ENCODE measurements around the gene GULP1.

The GULP1 gene

GRCh38 chr2:188381614-188382013, 89.9 kb downstream of the GULP1 start:
- no peak for DNase-seq

GRCh38 chr2:188382107-188382506, 90.4 kb downstream of the GULP1 start:
- no peak for DNase-seq

- DNase-seq, result no peak
These were observed 91.5 kb downstream of the GULP1 start for GRCh38 chr2:188383158-188383557.

GRCh38 chr2:188385857-188386256, 94.2 kb downstream of the GULP1 start:
- DNase-seq, result no peak

GRCh38 chr2:188388831-188389230, 97.2 kb downstream of the GULP1 start:
- no peak for DNase-seq

DNA sequence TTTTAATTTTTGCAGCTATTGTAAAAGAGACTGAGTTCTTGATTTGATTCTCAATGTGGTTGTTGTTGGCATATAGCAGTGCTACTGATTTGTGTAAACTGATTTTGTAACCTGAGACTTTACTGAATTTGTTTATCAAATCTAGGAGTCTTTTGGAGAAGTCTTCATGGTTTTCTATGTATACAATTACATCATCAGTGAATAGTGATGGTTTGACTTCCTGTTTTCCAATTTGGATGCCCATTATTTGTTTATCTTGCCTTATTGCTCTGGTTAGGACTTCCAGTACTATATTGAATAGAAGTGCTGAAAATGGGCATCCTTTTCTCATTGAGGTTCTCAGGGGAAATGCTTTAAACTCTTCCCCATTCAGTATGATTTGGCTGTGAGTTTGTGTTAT, 99.7 kb downstream of the GULP1 start:
- DNase-seq, result no peak

DNA sequence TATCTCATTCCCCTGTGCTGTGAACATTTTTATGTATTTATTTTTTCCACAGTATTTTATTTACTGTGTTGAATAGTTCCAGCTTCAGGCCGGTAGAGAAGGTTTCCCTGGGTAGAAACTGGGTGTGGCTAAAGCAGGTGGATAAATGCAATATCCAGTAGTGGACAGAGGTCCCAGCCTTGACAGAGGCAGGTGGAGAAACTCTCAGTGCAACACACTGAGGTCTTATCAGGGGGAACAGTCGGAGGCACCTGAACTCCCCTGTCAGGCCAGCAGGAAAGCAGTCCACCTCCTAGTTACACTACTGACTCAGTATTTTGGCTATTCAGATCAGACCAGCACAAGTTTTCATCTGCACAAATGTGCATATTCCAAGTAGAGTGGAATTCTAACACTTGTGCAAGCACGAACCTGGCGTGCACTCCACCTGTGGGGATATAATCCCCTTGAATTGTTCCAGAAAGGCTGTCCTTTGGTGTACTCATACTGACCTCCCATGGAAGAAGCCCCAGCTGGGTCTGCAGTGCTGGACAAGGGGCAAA, 103.3 kb downstream of the GULP1 start:
- no peak for DNase-seq

DNA sequence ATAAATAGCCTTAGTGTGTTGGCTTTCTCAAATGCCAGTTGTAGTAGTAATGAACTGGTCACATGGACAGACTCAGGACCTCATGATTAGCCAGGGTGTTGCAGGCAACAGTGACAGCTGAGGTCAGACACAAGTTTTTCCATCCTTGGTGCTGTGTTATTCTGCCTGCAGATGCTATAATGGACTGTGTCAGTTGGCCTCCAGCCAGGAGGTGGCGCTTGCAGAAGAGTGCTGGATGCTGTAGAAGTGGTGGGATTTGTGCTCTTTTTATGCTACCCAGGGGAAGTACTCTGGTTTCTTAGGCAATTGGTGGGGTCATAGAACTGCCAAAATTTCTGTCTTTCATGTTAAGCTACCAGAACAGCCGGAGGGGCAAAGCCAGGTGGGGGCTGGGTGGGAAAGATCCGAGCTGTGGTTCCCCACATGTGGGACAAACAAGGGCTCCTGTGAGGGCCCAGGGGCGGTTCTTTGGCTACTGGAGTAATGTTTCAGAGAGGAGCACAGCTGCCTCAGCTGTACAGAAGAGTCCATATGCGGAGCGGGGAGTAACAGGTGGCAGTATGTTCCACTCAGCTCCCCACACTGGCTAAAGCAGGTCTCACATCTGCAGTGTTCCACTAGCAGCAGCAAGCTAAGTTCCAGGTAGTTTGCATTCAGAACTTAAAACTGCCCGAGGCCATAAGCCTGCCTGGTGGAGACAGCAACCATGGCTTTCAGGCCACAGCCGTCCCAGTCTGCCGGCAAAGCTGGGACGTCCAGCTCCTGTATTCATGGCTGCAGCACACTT, 104.4 kb downstream of the GULP1 start:
- no peak for DNase-seq

GRCh38 chr2:188399159-188399558, 107.5 kb downstream of the GULP1 start:
- DNase-seq, result no peak

DNA sequence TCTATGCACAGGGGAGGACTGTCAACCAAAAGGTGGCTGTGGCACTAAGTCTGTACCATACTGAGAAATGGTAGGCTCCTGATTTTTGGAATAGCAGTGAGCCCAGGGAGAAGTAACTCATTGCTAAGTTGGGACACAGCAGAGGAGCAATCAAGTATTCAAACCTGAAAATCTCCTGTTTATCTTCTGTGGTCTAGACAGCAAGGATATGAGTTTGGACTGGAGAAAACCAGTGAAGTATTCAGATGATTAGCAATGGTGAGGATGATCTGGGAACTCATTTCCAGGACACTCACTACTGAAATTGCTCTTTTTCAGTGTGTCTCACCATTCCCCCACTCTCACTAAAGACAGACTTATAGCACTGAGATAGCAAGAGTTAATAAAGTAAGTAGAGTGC, 112.0 kb downstream of the GULP1 start:
- DNase-seq, result no peak

GRCh38 chr2:188404341-188405004, 112.8 kb downstream of the GULP1 start:
- no peak for DNase-seq

GRCh38 chr2:188406414-188406813, 114.7 kb downstream of the GULP1 start:
- no peak for DNase-seq

- DNase-seq, result no peak
These were observed 119.0 kb downstream of the GULP1 start for GRCh38 chr2:188410504-188411235.

DNA sequence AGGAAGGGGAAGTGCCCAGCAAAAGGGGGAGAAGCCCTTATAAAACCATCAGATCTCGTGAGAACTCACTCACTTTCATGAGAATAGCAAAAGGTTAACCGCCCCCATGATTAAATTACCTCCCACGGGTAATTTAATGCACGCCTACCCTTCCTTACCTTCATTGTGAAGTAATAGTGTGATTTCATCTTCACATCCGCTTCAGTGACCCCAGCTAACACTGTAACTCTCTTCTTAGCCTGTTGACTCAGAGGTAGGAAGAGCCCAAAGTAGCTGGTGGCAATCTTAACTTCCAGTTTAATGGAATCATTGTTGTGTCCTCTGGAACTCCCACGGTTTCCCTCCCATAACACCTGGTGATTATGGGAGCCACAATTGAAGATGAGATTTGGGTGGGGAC, 120.5 kb downstream of the GULP1 start:
- no peak for DNase-seq

GRCh38 chr2:188414411-188414810, 122.7 kb downstream of the GULP1 start:
- DNase-seq, result no peak

DNA sequence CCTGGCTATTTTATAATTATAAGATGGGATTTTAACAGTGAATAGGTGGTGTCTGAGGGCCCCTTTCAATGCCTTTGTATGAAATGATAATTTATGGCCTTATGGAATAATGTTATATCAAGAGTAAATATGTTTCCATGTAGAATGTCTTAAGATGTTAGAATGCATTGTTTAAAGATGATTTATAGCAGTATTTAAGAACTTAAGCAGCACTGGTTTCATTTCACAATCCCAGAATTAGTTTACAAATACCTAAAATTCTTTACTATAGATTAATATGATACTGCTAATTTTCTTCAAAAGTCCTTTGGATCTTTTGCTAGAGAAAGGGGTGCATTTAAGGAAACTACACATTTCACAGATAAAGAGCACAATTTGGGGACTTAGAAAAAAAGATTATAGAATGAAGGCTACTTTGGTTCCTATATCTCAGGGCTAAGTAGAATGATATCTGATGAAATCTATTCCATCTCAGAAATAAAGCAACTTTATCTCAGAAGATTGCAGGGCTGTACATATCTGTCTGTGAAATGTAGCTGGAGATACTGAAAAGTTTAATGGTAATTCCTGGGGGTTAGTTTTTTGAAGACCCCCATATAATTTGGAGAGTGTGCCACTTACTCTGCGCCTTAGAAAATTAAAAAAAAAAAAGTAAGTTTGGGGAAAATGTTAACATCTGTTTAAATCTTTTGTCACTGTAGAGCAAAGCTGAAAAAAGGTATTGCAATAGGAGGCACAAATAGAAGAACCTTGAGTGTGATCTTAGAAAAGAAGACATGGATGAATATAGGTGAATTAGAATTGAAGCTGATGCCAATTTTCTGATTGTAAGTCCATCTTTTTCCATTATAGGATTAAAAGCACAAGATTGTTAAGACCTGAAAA, 123.4 kb downstream of the GULP1 start:
- no peak for DNase-seq

DNA sequence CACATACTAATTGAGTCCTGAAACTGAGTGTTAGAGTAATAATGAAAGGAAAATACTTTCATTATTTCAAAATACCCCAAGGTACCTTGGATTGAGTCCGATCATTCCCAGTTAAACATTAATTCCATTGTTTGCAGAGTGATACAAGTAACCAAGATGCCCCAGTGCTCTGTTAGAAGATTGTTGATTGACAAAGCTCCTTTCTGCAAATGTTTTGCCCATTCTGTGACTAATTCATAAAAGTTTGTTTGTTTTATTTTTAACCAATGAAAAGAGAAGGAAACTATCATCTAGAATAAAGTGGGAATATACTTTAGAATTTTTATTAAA, 124.0 kb downstream of the GULP1 start:
- DNase-seq, result no peak

- DNase-seq, result no peak
These were observed 124.7 kb downstream of the GULP1 start for GRCh38 chr2:188416367-188416766.

DNA sequence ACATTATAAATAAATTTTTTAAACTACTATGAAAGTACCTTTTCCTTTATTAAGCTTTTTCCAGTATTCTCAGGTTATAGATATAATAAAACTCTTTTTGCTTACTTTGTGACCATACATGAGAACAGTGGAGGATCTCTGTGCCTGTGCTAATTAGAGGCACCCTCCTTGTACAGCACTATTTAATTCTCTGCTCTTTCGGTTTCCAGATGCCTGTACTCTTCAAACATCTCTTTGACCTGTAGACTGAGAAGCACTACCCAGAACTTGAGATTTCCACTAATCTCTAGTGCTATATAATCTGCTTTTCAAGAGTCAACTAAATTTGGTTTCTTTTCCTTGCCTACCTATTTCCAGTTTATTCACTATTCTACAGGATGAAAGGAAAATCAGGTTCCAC, 131.1 kb downstream of the GULP1 start:
- DNase-seq, result no peak

DNA sequence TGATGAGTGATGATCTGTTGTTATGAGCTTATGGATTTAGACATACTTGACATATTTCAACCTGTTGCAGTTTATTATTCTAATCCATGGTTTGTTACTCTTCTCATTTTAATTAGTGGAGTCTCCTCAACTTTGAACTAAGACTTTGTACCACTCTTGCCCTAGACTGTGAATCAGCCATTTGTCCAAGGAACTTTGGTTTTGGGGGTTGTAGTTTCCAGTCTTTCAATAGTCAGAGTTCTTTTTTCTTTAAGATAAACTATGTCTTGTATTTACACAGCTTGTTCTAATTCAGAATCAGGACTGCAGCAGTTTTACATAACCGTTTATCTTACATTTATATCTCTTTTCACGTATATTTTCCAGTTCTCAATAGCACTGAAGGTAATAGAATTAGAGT, 133.6 kb downstream of the GULP1 start:
- DNase-seq, result no peak

DNA sequence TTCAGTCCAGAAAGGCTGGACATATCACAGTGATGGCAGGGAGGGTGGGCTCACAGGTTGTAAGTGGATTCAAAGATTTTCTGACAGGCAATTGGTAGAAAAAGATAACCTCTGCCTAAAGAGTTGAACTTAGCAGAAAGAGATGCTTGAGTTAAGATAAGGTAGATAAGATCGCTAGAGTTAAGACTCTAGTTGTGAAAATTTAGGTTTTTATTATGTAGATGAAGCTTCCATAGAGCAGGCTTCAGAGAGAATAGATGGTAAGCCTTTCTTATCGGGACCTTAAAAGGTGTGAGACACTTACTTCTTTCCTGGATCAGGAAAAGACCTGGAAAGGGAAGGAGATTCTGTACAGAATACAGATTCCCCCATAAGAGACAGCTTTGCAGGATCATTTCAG, 134.4 kb downstream of the GULP1 start:
- no peak for DNase-seq

DNA sequence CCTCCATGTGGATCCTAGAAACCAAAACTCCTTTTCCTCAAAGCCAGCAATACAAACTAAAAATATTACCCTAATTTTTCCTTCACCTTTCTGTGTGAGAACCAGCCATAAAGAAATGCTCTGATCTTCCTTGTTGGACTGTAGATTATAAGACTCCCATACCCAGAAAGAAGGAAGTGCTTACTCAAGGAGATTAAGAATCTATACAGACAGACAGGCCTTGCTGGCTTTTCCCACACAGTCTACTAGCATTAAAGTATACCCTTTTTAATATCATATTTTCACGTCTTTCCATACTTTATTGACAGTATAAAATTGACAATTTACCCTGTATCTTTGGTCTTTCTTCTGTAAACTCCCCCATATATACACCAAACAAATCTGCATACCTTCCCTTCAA, 139.0 kb downstream of the GULP1 start:
- DNase-seq, result no peak

GRCh38 chr2:188434018-188434417, 142.3 kb downstream of the GULP1 start:
- no peak for DNase-seq

Measured in activated CD4-positive, CD25-positive, alpha-beta regulatory T cell (primary cell).